OCI-LY7 (cell line): ENCODE results near the gene INHBB. TPM values are rescaled to one million over a fixed set of nuclear protein-coding genes. Genes with fewer than 3 reads are reported as not detected.
"Not testable (repeated sequence)": the region's sequence is repeated elsewhere in the genome, so short reads cannot be mapped to it uniquely, and the experiment has no call there.

Experiments
- BruUV-seq: library from RNA; stranded (reverse); fragments of 400-500 nt; replicated peaks from 2 replicates; lab custom pipeline; 2021; lab: Mats Ljungman, UMichigan
- CTCF ChIA-PET: fragments of 300-600 bp; sonication (Branson Sonifier 250); formaldehyde crosslinking; loops from one replicate; lab custom pipeline; 2022; ENCODE audit warnings: antibody characterized with exemption; ENCODE audit not compliant: unreplicated experiment; lab: Charles Lee
- POLR2A ChIA-PET: fragments of 300-600 bp; sonication (Branson Sonifier 250); formaldehyde crosslinking; loops from one replicate; lab custom pipeline; 2022; ENCODE audit warnings: antibody characterized with exemption; lab: Charles Lee
- DNase-seq: peaks from one replicate; pipeline ENCODE4 v3.0.0-alpha.2; 2015; ENCODE audit warnings: low spot score
- H2AFZ ChIP-seq: fragments of 200-600 bp; sonication (generic), shearing (Covaris generic); 2 replicates; pipeline ENCODE4 v1.6.1; 2014; ENCODE audit warnings: mild to moderate bottlenecking, antibody characterized with exemption, low read length, moderate library complexity
- H3K27ac ChIP-seq: fragments of 200-600 bp; sonication (generic); 2 replicates; pipeline ENCODE4 v1.5.1; 2014; ENCODE audit warnings: mixed run types, low read depth, mild to moderate bottlenecking, moderate library complexity, low read length, inconsistent platforms; ENCODE audit not compliant: poor library complexity, severe bottlenecking
- H3K36me3 ChIP-seq: fragments of 200-600 bp; sonication (generic); 2 replicates; pipeline ENCODE4 v1.6.1; 2014; ENCODE audit warnings: mild to moderate bottlenecking, antibody characterized with exemption, low read length, moderate library complexity, mixed read lengths; ENCODE audit not compliant: insufficient read depth
- H3K4me1 ChIP-seq: fragments of 200-600 bp; sonication (generic); 2 replicates; pipeline ENCODE4 v1.5.1; 2014; ENCODE audit warnings: mild to moderate bottlenecking, low read length; ENCODE audit not compliant: insufficient read depth, poor library complexity, severe bottlenecking
- H3K4me2 ChIP-seq: fragments of 200-600 bp; sonication (generic); 2 replicates; pipeline ENCODE4 v1.6.1; 2014; ENCODE audit warnings: mild to moderate bottlenecking, low read length
- H3K4me3 ChIP-seq: fragments of 200-600 bp; sonication (generic); 2 replicates; pipeline ENCODE4 v1.5.1; 2014; ENCODE audit warnings: mild to moderate bottlenecking, low read depth, low read length; ENCODE audit not compliant: poor library complexity, severe bottlenecking
- H3K79me2 ChIP-seq: fragments of 200-600 bp; sonication (generic); 2 replicates; pipeline ENCODE4 v1.6.1; 2016; ENCODE audit warnings: low read depth, mild to moderate bottlenecking, low read length, moderate library complexity, mixed read lengths; ENCODE audit not compliant: insufficient read depth
- H3K9me2 ChIP-seq: fragments of 200-600 bp; sonication (generic); 2 replicates; pipeline ENCODE4 v1.6.1; 2016; ENCODE audit warnings: mild to moderate bottlenecking, low read length, mixed read lengths; ENCODE audit not compliant: insufficient read depth
- H3K9me3 ChIP-seq: fragments of 200-600 bp; sonication (generic); 2 replicates; pipeline ENCODE4 v1.6.1; 2014; ENCODE audit warnings: mild to moderate bottlenecking, mixed run types, low read length, mixed read lengths
- H4K20me1 ChIP-seq: fragments of 200-600 bp; sonication (generic); 2 replicates; pipeline ENCODE4 v1.6.1; 2014; ENCODE audit warnings: mild to moderate bottlenecking, antibody characterized with exemption, low read length, moderate library complexity, mixed read lengths; ENCODE audit not compliant: insufficient read depth
- CTCF ChIP-seq: fragments of 200-600 bp; sonication (generic); conservative IDR thresholded peaks from 2 replicates; pipeline ENCODE4 v1.5.1; 2014; ENCODE audit warnings: mild to moderate bottlenecking, antibody characterized with exemption, low read length, moderate library complexity, mixed read lengths
- EZH2phosphoT487 ChIP-seq: fragments of 200-600 bp; sonication (generic); IDR thresholded peaks from 2 replicates; pipeline ENCODE4 v1.6.1; 2018; ENCODE audit warnings: low read depth, borderline replicate concordance, mild to moderate bottlenecking, mixed run types, antibody characterized with exemption, low read length, moderate library complexity, mixed read lengths
- intact Hi-C: fragments of 100-400 bp; cut with micrococcal nuclease; formaldehyde crosslinking; loops from one replicate; pipeline ENCODE4 v1.10.0; 2022; ENCODE audit not compliant: unreplicated experiment
- total RNA-seq, 2 experiments: library from RNA; depleted of rRNA in 1 of 2; stranded (reverse); fragments of >200 nt in 1 of 2; shearing (Covaris generic) in 1 of 2; gene quantifications; 2 replicates each; pipeline ENCODE4 v1.2.3, GENCODE V29; 2014 to 2022

INHBB gene
- total RNA-seq, 2 experiments from 2014 or later = not detected

- no peak for DNase-seq
- Histone ChIP-seq H3K4me2 (no peak overlapping the region), H3K27ac (no peak overlapping the region), H3K79me2 (no peaks in the 10 kb centered on the region), H3K4me3 (no peak overlapping the region), H3K9me2 (no peaks in the 10 kb centered on the region), H3K4me1 (no peaks in the 10 kb centered on the region), H2AFZ (no peak overlapping the region), H4K20me1 (no peaks in the 10 kb centered on the region), H3K9me3 (no peaks in the 10 kb centered on the region), H3K36me3 (no peaks in the 10 kb centered on the region)
- no peak for TF ChIP-seq EZH2phosphoT487
- no peak for TF ChIP-seq CTCF
- no TSS peak for BruUV-seq
- intact Hi-C loops = no loop called here
- ChIA-PET POLR2A (no interaction called here), CTCF (no interaction called here)
These were observed 42.5 kb downstream of the INHBB start for GRCh38 chr2:120388222-120389035.

GRCh38 chr2:120389036-120389391 lies 43.1 kb downstream of the INHBB start:
- POLR2A ChIA-PET = no interaction called here
- intact Hi-C loops = no loop called here
- no peak for DNase-seq
- Histone ChIP-seq H3K4me3 (no peak overlapping the region), H3K9me2 (no peaks in the 10 kb centered on the region), H3K4me2 (no peak overlapping the region), H3K36me3 (no peaks in the 10 kb centered on the region), H2AFZ (no peak overlapping the region), H3K4me1 (no peaks in the 10 kb centered on the region), H3K9me3 (no peaks in the 10 kb centered on the region), H4K20me1 (no peaks in the 10 kb centered on the region), H3K79me2 (no peaks in the 10 kb centered on the region), H3K27ac (no peak overlapping the region)
- CTCF ChIA-PET = no interaction called here
- TF ChIP-seq CTCF = no peak
- no TSS peak for BruUV-seq

GRCh38 chr2:120390381-120391055 lies 44.6 kb downstream of the INHBB start:
- BruUV-seq = no TSS peak
- intact Hi-C loops = no loop called here

GRCh38 chr2:120391382-120391781 lies 45.4 kb downstream of the INHBB start:
- CTCF ChIA-PET, H4K20me1 ChIP-seq, DNase-seq, H2AFZ ChIP-seq, H3K4me3 ChIP-seq, H3K36me3 ChIP-seq, H3K4me2 ChIP-seq, H3K9me2 ChIP-seq, BruUV-seq, POLR2A ChIA-PET, H3K4me1 ChIP-seq, H3K79me2 ChIP-seq, H3K9me3 ChIP-seq, H3K27ac ChIP-seq, intact Hi-C loops: not testable (repeated sequence)

More at GRCh38 chr2:120390381-120391055, 44.6 kb downstream of the INHBB start:
- Histone ChIP-seq H3K79me2 (no peaks in the 10 kb centered on the region), H3K4me1 (no peaks in the 10 kb centered on the region), H4K20me1 (no peaks in the 10 kb centered on the region), H3K9me3 (no peaks in the 10 kb centered on the region), H3K4me2 (no peak overlapping the region), H3K9me2 (no peaks in the 10 kb centered on the region), H3K4me3 (no peak overlapping the region), H2AFZ (no peak overlapping the region), H3K36me3 (no peaks in the 10 kb centered on the region), H3K27ac (no peak overlapping the region)
- TF ChIP-seq EZH2phosphoT487 (no peak), CTCF (no peak)
- no peak for DNase-seq
- ChIA-PET POLR2A (no interaction called here), CTCF (no interaction called here)
